ENCODE measurements around the gene PTPRN2.
"Not testable (repeated sequence)": the region's sequence is repeated elsewhere in the genome, so short reads cannot be mapped to it uniquely, and the experiment has no call there.

PTPRN2 gene

DNA sequence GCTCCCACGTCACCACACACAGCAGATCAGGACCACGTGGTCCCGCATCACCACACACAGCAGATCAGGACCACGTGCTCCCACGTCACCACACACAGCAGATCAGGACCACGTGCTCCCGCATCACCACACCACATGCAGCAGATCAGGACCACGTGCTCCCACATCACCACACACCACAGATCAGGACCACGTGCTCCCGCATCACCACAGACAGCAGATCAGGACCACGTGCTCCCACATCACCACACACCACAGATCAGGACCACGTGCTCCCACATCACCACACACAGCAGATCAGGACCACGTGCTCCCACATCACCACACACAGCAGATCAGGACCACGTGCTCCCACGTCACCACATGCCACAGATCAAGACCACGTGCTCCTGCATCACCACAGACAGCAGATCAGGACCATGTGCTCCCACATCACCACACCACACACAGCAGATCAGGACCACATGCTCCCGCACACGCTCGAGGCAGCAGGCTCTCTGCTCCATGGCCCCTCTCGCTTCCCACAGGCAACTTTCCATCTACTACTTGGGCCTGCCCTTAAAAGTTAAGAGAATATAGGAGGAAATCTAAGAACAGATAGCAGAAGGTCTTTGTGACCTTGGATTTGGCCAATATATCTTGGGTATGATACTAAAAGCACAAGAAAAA lies 1024.0 kb downstream of the PTPRN2 start:
- not testable (repeated sequence) for DNase-seq

GRCh38 chr7:157562522-157563398 lies 1024.9 kb downstream of the PTPRN2 start:
- not testable (repeated sequence) for DNase-seq

DNA sequence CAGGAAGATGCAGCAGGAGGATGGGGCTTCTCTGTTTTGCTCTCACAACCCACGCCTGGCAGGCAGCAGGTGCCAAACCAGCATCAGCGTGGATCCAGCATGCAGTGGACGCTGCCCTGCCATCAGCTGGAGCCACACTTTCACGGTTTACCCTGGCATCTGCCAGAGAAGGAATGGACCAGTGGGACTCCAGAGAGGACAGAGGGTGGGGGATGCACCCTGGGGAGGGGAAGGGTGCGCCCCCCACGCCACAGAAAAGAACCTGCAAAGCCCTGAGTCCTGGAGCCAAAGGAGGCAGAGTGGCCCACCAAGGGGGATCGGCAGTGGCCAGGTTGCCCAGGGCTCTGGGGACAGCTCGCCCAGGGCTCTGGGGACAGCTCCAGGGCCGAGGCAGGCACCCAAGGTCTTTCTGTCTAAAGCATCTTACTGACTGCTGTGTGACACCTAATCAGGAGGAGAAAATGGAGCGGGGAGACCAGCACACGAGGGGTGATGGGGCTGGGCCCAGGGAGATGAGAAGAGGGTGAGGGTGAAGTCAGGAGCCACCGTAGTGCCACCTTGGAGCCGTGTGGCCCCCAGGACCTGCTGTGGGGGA lies 1025.7 kb downstream of the PTPRN2 start:
- no peak for DNase-seq

- DNase-seq: no peak
Observed at GRCh38 chr7:157561523-157561785, 1026.2 kb downstream of the PTPRN2 start.

DNA sequence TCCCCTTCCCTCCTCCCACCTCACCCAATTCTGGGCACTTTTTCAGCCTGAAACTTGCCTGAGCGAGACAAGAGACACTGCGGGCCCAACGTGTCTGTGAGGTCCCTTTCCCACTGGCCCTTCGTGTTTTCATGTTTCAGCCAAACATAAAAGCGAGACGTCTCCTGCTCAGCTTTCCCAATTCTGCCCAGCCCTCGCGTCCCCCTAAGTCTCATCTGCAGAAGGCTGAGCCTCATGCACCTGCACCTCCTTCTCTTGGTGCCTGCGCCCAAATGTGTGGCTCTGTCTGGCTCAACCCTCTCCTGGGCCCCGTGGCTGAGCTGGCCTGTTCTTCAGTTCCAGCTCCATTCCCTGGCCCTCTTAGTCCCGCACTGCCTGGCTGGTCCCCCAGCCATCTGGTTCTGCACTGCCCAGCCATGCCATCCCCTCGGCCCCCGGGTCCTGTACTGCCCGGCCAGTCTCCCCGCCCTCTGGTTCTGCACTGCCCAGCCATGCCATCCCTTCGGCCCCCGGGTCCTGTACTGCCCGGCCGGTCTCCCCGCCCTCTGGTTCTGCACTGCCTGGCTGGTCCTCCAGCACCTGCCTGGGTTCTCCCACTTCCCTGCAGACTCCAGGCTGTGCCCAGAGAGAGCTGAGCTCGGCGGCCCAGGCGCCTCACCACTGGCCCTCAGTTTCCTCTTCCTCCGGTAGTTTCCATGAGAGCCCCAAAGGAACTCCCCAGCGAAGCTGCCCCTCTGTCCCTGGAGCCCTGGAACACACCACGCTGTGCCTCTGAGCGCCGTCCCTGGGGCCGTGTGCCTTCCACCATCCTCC lies 1026.7 kb downstream of the PTPRN2 start:
- DNase-seq: no peak

- no peak for DNase-seq
Observed at GRCh38 chr7:157560258-157560654, 1027.4 kb downstream of the PTPRN2 start.

DNA sequence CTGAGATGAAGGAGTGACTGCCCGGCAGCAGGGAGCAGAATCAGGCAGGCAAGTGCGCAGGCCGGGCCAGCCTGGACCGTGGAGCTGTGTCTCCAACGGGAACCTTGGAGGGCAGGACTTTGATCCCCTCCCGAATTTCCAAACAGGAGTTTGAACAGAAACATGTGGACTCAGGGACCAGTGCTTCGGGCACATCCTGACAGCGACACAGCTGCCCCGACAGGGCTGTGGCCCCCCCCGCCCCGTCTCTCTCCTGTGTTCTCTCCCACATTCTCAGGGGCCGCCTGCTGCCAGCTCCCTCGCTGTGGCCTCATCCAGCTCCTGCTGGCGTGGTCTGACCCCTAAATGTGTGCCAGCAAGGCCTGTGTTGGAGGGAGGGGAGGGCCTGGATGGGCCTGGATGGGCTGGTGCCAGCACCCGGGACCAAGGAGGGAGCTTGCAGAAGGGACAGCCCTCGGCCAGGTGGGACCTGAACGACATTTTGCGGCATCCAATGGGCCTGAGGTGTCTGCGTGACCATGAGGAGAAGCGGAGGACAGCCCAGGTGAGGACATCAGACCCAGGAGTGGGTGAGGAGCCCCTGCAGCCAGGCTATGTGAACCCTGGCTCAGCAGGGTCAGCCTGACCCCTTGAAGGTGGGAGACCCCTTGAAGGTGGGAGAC lies 1027.9 kb downstream of the PTPRN2 start:
- no peak for DNase-seq

DNA sequence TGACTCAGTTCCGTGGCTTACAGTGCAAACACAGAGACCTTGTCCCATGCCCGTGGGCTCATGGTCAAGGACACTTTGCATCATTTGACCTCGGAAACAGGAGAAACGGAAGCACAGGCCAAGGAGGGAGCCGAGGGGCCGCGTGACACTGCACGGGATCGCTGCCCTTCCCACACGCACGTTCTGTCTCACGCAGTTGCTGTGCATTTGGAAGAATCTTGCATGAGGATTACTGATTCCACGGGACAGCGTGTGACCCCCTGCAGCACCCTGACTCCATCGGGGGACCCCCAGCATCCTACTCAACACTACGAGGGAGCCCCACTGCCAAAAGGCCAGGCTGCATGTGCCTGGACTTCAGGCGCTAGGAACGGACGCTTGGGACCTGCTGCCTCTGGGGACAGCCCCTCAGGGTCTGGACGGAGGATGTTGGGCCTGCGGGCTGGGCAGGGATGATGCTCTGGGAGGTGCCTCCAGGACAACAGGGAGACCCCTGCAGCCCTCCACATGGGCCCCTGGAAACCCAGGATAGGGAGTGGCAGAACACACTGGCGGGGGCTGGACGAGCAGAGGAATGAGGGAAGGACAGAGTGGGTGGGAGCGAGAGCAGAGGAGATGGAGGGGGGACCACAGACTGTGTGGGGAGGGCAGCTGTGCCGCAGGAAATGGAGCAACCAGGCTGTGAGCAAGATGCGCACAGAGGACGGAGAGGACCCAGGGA lies 1028.6 kb downstream of the PTPRN2 start:
- no peak for DNase-seq

GRCh38 chr7:157558516-157558874 lies 1029.1 kb downstream of the PTPRN2 start:
- no peak for DNase-seq

DNA sequence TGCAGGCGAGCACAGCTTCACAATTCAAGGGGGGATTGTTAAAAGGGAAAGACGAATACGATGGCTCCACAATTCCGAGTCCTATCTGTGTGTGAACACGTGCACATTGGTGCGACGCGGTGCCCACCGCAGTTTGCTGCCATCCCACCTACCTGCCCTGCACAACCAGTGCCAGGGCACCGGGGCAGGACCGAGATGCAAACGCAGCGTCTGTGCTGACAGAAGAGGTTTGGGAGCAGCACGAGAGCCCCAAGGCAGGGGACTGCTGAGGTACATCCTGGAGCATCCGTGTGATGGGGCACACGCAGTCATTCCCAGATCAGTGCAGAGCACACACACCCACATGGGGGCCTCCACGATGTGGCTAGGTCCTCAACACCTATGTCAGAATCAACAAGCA lies 1029.6 kb downstream of the PTPRN2 start:
- DNase-seq: no peak

DNA sequence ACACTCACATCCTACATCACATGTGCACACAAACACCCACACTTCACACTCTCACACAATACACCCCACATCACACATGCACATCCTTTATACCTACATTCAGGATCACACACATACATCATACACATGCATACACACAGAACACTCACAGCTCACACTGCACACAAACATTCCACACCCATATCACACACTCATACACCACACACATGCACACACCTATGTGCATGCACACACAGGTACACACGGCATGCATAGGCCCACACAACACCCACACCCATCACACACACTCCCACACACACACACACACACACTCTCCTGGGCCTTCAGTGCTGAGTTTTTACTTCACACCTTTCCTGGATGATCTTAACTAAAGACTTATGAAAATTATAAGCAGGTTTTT lies 1030.4 kb downstream of the PTPRN2 start:
- DNase-seq: no peak

DNA sequence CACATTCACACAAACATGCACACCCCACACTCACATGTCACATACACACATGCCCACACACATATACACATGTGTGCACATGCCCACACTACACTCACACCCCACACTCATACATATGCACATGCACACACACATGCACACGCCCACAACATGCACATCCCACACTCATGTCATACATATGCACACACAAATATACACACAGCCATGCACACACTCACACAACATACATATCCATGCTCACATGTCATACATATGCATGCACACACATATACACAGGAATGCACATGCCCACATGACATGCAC lies 1031.0 kb downstream of the PTPRN2 start:
- no peak for DNase-seq

DNA sequence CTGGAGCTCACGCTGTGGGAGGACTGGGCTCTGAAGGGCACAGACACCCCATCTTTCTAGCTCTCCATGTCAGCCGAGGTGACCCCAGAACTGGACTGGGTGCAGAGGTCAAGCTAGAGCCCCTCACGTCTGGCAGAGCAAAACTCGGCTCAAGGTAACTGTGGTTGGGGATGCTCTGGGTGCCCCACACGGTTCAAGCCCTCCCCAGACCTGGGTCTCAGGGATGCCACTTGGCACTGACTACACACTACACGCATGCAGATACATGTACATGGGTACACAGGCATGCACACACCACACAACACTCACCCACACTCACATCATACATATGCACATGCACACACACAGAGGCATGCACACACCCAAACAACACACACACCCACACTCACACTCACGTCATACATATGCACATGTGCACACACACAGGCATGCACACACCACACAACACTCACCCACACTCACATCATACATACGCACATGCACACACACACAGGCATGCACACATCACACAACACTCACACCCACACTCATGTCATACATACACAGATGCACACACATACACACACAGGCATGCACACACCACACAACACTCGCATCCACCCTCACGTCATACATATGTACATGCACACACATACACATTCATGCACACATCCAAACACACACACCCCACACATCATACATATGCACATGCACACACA lies 1031.5 kb downstream of the PTPRN2 start:
- no peak for DNase-seq

GRCh38 chr7:157555313-157555712 lies 1032.3 kb downstream of the PTPRN2 start:
- DNase-seq: no peak

DNA sequence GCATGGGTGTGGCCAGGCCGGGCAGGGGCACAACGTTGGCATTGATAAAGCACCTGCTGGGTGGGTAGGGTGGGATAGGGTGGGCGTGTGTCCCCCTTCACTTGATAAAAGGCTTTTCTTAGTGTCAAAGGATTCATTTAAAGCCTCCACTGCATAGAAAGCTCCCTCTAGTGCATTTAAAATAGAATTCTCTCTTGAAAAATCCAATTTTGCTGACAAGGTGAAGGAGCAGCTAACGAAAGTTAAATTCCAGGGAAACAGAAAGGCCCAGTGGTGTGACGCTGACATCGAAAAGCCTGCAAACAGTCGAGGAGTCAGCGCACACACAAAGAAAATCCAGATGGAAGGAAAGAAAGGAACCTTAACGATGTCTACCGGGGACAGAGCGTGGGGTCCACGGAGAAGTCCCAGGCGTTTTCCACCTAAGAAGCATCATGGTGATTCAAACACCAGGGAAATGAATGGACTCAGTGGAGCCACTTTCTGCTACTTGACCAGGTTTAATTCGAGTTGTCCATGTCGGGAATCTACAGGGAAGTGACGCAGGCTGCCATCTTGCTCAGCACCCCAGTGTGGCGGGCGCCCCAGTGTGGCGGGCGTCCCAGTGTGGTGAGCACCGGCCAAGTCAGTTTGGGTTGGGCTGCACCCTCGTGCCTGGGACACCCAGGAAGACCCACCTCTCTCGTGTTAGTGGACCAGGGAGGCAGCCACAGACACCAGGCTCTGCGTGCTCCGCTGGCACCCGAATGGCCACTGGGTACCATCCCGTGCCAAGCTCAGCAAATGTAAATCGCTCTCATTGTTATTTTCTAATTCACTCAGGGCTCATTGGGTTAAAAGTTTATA lies 1033.0 kb downstream of the PTPRN2 start:
- no peak for DNase-seq

GRCh38 chr7:157553256-157553655 lies 1034.4 kb downstream of the PTPRN2 start:
- no peak for DNase-seq

GRCh38 chr7:157552295-157552993 lies 1035.2 kb downstream of the PTPRN2 start:
- DNase-seq: no peak

- no peak for DNase-seq
Observed at GRCh38 chr7:157551325-157552070, 1036.1 kb downstream of the PTPRN2 start.

All from fibroblast of skin of abdomen (primary cell).